Mesodermal cell (in vitro differentiated cells): ENCODE data around the gene RPA1. TPM values are rescaled to one million over a fixed set of nuclear protein-coding genes. Genes with fewer than 3 reads are reported as not detected.

Experiments
- H3K27ac ChIP-seq: 2 replicates; pipeline ENCODE4 v1.7.0; 2013; ENCODE audit warnings: mild to moderate bottlenecking, low read depth, low read length, moderate library complexity; ENCODE audit not compliant: severe bottlenecking
- H3K36me3 ChIP-seq: 2 replicates; pipeline ENCODE4 v1.7.1; 2013; ENCODE audit warnings: mild to moderate bottlenecking, low read length, moderate library complexity; ENCODE audit not compliant: control insufficient read depth, insufficient read depth
- H3K4me1 ChIP-seq: one replicate; pipeline ENCODE4 v1.7.1; 2013; ENCODE audit warnings: mild to moderate bottlenecking, low read length; ENCODE audit not compliant: insufficient read depth, control insufficient read depth, poor library complexity, severe bottlenecking
- H3K4me3 ChIP-seq: 2 replicates; pipeline ENCODE4 v1.7.0; 2013; ENCODE audit warnings: low read length, control low read depth, mild to moderate bottlenecking; ENCODE audit not compliant: insufficient read depth, poor library complexity, severe bottlenecking; ENCODE audit errors: extremely low read depth
- H3K9me3 ChIP-seq: 2 replicates; pipeline ENCODE4 v1.7.1; 2013; ENCODE audit warnings: mild to moderate bottlenecking, low read length, moderate library complexity; ENCODE audit not compliant: control insufficient read depth
- WGBS, 2 experiments: methylation state at CpG; one replicate each; pipeline ENCODE4 v1.1.5; 2013; ENCODE audit warnings: missing lambda C conversion rate in 2 of 2; ENCODE audit not compliant: insufficient coverage in 2 of 2; 5-methylcytosine and 5-hydroxymethylcytosine counted together
- polyA plus RNA-seq, 2 experiments: library from polyadenylated mRNA; stranded (reverse); fragments of 50-300 nt; gene quantifications; one replicate each; pipeline ENCODE4 v1.2.3, GENCODE V29; 2013

RPA1 gene
- 60.1 TPM for polyA plus RNA-seq (2013, experiment 1 of 2)
- 56.1 TPM for polyA plus RNA-seq (2013, experiment 2 of 2)

DNA sequence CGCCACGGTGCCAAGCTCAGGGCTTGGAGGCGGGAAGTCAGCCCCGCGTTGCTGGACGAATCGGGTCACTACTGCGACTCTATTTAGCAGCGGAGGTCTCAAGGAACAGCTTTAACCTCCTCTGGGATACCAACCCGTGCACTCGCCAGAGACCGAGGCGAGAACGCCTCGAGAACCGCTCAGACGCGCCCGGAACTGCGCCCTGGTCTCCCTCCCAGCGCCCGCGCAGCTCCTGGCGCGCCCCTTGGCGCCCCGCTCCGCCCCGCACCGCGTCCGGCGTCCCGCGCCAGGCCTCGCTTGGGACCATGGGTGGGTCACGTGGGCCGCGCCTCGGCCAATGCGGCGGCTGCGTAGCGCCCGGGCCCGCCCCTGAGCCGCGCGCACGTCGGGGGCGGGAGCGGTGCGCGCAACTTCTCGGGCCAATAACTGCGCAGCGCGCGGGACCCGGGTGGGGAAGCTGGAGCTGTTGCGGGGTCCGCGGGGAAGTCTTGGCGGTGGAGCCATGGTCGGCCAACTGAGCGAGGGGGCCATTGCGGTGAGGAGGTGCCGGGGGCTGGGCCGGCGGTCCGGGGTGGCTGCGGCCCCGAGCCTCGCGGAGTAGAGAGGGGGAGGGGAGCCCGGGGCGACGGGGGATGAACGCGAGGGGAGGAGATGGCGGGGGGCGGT is at the start of gene RPA1, which contains the start of gene SMYD4:
TSS of gene RPA1 (plus strand) at position 414 of the 666 bp plus-strand sequence. CDS start at position 503, 89 bp downstream.
TSS of gene SMYD4 (minus strand) at position 311 of the 666 bp plus-strand sequence. CDS start 1,908 bp downstream, outside the sequence.
- H3K9me3 ChIP-seq: no peaks in the 10 kb centered on the region
- peaks cover 54% of the 10 kb centered on the region for H3K36me3 ChIP-seq
- 0 to 1% methylated on average over 56 to 62 of the region's 83 CpGs for WGBS, 2 experiments
- H3K4me1 ChIP-seq: no peaks in the 10 kb centered on the region
- peak within 1 kb of the TSS; percentile 81 for H3K4me3 ChIP-seq
- H3K27ac ChIP-seq: peak within 1 kb of the TSS; percentile 62

DNA sequence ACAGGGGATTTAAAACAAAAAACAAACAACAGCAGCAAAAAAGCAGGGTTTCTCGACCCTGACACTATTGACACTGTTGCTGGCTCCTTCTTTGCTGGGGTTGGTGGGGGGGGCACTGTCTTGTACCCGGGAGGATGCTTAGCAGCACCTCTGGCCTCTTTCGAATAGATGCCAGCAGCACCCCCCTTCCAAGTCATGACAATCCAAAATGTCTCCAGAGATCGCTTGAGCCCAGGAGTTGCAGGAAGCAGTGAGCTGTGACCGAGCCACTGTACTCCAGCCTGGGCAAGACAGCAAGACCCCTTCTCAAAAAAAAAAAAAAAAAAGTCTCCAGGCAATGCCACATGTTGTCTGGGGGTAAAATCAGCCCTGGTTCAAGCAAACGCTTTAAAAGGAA is 47.6 kb upstream of the RPA1 start:
- WGBS, 2 experiments: 92 to 96% methylated on average over 4 to 6 of the region's 6 CpGs
- Histone ChIP-seq H3K9me3 (no peaks in the 10 kb centered on the region), H3K4me1 (peaks cover 19% of the 10 kb centered on the region), H3K27ac (no peak overlapping the region), H3K36me3 (peaks cover 59% of the 10 kb centered on the region), H3K4me3 (no peak overlapping the region)

DNA sequence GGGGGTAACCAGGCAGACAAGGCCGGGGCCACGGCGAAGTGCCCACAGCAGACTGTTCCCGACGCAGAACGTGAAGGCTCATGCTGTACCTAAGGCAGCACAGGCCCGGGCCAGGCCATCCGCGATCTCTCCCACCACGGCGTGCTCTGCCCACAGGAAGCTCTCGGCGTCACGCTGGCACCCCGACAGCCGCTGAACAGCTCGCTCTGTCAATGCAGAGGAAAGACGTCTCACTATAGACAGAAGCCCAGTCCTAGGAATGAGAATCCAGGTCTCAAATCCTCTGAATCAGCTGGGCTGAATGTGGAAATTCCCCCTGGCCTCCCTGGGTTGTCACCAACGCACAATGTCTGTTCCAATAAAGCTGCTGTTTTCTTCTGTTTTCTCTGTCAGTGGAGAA is 46.5 kb upstream of the RPA1 start:
- peak overlapping the region; percentile 29 for H3K27ac ChIP-seq

DNA sequence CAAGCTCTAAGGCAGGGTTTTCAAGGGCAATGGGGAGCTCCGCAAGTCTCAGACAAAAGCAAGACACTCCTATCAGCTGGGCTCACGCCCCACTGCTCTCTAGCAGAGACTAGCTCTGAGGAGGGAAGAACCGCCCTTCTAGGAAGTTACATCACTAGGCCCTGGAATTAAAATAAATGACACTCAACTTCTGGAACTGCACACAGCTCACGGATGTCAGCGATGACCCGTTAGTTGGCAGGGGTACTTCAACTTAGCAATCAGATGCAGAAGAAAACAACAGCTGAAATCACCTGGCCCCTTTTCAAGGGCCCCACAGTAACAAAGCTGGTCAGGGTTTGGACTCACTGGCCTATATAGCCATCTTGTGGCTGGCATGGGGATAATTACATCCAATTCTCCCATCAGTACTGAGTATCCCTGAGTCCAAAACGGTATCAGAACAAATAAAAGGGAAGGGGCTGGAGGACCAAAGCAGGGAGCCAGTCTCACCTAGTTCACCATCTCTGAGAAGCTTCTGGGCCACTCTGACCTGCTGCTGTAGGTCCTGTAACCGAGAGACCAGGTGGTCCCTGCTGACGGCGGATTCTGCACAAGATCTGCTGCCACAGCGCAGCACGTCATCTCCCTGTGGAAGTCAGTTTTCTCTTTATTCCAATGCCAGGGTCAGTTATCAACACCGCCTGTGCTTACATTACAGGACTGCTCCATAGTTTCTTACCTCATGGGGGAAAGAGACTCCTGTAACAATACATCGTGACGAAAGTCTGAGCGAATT is 45.8 kb upstream of the RPA1 start:
- H3K27ac ChIP-seq: peak overlapping the region; percentile 29
- H3K36me3 ChIP-seq: peaks cover 42% of the 10 kb centered on the region
- no peak overlapping the region for H3K4me3 ChIP-seq
- no peaks in the 10 kb centered on the region for H3K9me3 ChIP-seq
- peaks cover 19% of the 10 kb centered on the region for H3K4me1 ChIP-seq
- WGBS, 2 experiments: 82 to 88% methylated on average over 13 to 14 of the region's 16 CpGs

More for the DNA sequence above, 46.5 kb upstream of the RPA1 start:
- Histone ChIP-seq H3K36me3 (peaks cover 50% of the 10 kb centered on the region), H3K9me3 (no peaks in the 10 kb centered on the region), H3K4me3 (no peak overlapping the region), H3K4me1 (peaks cover 19% of the 10 kb centered on the region)
- 91 to 92% methylated on average over 19 of the region's 19 CpGs for WGBS, 2 experiments

DNA sequence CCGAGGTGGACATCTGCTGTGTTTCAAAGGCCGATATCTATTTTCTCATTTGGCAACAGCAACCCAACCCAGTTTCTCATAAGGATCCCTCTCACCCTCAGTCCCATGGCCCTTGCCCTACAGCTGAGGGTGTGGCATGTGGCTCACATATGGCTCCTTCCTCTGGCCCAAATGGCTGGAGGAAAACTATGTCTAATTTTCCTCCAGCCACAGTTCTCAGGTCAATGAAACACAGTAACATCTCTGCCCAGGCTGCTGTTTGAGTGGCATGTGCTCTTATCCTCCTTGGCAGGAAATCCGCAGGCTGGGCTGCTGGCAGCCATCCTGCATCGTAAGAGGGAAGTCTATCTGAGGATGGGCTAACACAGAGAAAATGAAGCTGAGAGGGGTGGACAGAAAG is 43.9 kb upstream of the RPA1 start:
- Histone ChIP-seq H3K27ac (no peak overlapping the region), H3K4me1 (peaks cover 6% of the 10 kb centered on the region), H3K4me3 (no peak overlapping the region), H3K9me3 (no peaks in the 10 kb centered on the region), H3K36me3 (peaks cover 40% of the 10 kb centered on the region)
- WGBS, 2 experiments: 97 to 100% methylated on average over 4 of the region's 4 CpGs

DNA sequence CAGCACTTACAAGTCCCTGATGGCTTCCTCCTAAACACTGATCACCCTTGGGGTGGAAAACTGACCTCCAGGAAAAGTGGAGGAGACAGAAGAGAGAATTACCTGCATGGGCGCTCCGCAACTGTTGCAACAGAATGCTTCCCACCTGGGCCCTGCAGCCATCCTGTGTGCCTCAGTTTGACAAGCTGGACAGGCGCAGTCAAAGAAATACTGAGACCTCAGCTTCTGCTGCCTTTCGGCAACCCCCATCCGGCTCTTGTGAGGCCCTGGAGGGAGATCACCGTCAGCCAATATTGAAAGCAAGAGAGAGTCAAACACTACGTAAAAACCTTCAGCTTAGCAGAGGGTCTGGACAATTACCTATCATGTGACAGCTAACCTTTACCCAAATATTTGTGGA is 43.1 kb upstream of the RPA1 start:
- 92 to 97% methylated on average over 6 of the region's 7 CpGs for WGBS, 2 experiments
- H3K4me1 ChIP-seq: peaks cover 6% of the 10 kb centered on the region
- H3K27ac ChIP-seq: no peak overlapping the region
- no peaks in the 10 kb centered on the region for H3K9me3 ChIP-seq
- H3K4me3 ChIP-seq: no peak overlapping the region
- H3K36me3 ChIP-seq: peaks cover 33% of the 10 kb centered on the region

DNA sequence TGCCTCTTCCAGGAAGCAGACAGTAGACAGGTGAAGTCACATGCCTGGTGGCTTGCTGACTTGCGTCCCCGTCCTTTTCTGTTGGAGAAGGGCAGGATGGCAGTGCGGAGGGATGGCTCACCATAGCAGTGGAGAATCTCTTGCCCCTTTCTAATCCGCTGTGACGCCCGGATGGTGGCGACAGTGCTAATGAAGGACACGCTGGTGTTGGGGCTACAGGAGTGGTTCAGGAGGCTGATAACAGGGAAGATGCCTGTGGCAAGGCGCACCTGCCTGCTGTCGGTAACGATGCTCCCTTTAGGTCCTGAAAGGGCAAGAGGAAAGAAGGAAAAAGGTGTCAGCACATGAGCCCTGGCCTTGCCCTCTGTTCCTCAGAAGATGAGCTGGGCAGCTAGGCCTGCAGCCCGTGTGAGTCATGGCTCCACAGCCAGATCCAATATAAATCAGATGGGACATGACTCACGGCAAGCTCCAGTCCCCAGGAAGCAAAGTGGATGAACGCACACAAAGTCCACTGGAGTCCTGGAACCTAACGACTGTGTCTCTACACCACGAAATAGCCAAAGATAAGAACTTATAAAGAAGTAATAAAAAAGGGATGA is 42.4 kb upstream of the RPA1 start:
- Histone ChIP-seq H3K4me3 (no peak overlapping the region), H3K27ac (peak overlapping the region; percentile 65), H3K36me3 (peaks cover 26% of the 10 kb centered on the region), H3K9me3 (no peaks in the 10 kb centered on the region), H3K4me1 (peaks cover 6% of the 10 kb centered on the region)
- 93 to 94% methylated on average over 11 to 13 of the region's 16 CpGs for WGBS, 2 experiments

DNA sequence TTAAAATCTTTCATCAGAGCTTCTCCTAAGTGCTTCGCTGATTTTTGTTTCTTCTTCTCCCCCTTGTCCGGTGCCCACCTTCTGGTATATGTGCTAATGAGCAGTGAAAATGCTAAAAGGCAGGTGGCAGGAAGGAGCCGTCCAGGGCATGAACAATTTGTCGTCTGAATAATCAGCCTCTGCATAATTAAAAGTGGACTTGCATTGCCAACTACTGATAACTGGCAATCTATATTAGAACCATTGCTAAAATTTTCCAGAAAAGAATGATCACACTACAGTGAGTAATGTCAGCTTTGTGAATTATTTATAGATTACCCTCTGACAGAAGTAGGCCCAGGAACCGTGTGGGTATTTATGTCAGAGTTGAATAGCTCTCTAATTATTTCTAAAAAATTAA is 39.9 kb upstream of the RPA1 start:
- Histone ChIP-seq H3K4me3 (no peak overlapping the region), H3K36me3 (peaks cover 14% of the 10 kb centered on the region), H3K4me1 (no peaks in the 10 kb centered on the region), H3K27ac (no peak overlapping the region), H3K9me3 (no peaks in the 10 kb centered on the region)
- WGBS, 2 experiments: 0% methylated on average over 1 of the region's 5 CpGs

DNA sequence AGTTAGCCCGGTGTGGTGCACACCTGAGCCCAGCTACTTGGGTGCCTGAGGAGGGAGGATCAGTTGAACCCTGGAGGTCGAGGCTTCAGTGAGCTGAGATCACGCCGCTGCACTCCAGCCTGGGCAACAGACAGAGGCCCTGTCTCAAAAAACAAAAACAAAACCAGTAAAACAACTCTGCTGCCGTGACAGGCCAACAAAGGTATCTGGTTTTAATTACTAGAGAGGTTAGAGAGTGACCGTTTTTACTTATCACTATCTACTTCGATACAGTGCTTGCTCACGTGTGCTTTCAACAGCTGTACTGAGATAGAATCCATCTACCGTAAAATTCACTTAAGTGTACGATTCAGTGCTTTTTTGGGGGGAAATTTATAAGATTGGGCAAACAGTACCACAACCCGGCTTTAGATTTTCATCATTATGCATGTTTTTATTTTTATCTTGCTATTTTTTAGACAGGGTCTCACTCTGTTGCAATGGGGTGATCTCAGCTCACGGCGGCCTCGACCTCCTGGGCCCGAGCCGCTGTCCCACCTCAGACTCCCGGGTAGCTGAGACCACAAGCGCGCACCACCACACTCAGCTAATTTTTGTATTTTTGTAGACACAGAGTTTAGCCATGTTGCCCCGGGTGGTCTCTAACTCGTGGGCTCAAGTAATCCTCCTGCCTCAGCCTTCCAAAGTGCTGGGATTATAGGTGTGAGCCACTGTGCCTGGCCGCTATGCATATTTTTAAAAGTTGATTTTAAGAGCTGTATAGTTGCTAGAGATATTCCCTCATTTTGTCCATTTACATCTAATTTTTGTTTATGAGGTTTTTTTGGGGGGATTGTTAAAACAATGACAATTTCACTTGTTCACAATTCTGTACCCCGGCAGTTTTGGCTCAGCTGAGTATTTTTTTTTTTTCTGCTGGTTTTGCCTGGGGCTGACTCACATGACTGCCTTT is 37.0 kb upstream of the RPA1 start:
- Histone ChIP-seq H3K36me3 (peaks cover 9% of the 10 kb centered on the region), H3K27ac (peak overlapping the region; percentile 39), H3K9me3 (no peaks in the 10 kb centered on the region), H3K4me1 (no peaks in the 10 kb centered on the region), H3K4me3 (no peak overlapping the region)
- WGBS, 2 experiments: 87 to 95% methylated on average over 17 to 18 of the region's 23 CpGs

DNA sequence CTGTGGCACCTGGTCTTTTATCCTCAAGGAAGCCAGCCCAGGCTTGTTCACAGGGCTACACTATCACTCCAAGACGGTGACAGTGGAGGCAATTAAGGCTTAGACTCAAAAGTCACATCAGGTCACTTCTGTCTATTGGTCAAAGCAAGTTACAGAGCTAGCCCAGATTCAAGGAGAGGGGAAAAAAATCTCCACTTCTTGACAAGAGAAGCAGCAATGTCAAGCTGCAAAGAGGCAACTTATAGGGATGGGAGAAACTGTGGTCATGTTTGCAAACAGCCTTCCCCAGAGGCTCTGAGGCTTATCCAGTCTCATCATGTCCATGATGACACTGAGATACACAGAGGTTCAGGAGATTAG is 36.4 kb upstream of the RPA1 start:
- Histone ChIP-seq H3K4me1 (no peaks in the 10 kb centered on the region), H3K9me3 (no peaks in the 10 kb centered on the region), H3K4me3 (no peak overlapping the region), H3K36me3 (peaks cover 14% of the 10 kb centered on the region), H3K27ac (peak overlapping the region; percentile 39)
- WGBS, 2 experiments: 92 to 100% methylated on average over 1 of the region's 1 CpG
